Activated naive CD8-positive, alpha-beta T cell treated with anti-CD3 and anti-CD28 coated beads, Interleukin-2, amount 50 U/mL, for 24 hours (primary cell): ENCODE measurements around the gene GNB1.

Experiments used
- ATAC-seq: fragments of 150-1000 bp; cut with Tn5 transposase; one replicate; pipeline ENCODE4 v1.10.0; 2021
- DNase-seq: peaks from one replicate; pipeline ENCODE4 v3.0.0; 2021
- H3K27ac Mint-ChIP-seq: one replicate; pipeline ENCODE4 v1.8.0; 2021; ENCODE audit warnings: mild to moderate bottlenecking, mixed read lengths
- H3K27me3 Mint-ChIP-seq: one replicate; pipeline ENCODE4 v1.8.0; 2021; ENCODE audit warnings: mixed read lengths
- H3K36me3 Mint-ChIP-seq: one replicate; pipeline ENCODE4 v1.8.0; 2021; ENCODE audit warnings: low read depth, mixed read lengths
- H3K4me1 Mint-ChIP-seq: one replicate; pipeline ENCODE4 v1.8.0; 2021; ENCODE audit warnings: mixed read lengths
- H3K4me3 Mint-ChIP-seq: one replicate; pipeline ENCODE4 v1.8.0; 2021; ENCODE audit warnings: mild to moderate bottlenecking, moderate library complexity, mixed read lengths
- H3K9me3 Mint-ChIP-seq: one replicate; pipeline ENCODE4 v1.8.0; 2021; ENCODE audit warnings: mixed read lengths

Gene GNB1

GRCh38 chr1:1794999-1795398, 95.9 kb downstream of the GNB1 start:
- no peaks in the 10 kb centered on the region for H3K9me3 Mint-ChIP-seq
- peaks cover 14% of the 10 kb centered on the region for H3K4me1 Mint-ChIP-seq
- no peak overlapping the region for H3K4me3 Mint-ChIP-seq
- ATAC-seq (no peak), DNase-seq (no peak)
- no peak overlapping the region for H3K27ac Mint-ChIP-seq
- H3K27me3 Mint-ChIP-seq = no peaks in the 10 kb centered on the region
- peaks cover 53% of the 10 kb centered on the region for H3K36me3 Mint-ChIP-seq

DNA sequence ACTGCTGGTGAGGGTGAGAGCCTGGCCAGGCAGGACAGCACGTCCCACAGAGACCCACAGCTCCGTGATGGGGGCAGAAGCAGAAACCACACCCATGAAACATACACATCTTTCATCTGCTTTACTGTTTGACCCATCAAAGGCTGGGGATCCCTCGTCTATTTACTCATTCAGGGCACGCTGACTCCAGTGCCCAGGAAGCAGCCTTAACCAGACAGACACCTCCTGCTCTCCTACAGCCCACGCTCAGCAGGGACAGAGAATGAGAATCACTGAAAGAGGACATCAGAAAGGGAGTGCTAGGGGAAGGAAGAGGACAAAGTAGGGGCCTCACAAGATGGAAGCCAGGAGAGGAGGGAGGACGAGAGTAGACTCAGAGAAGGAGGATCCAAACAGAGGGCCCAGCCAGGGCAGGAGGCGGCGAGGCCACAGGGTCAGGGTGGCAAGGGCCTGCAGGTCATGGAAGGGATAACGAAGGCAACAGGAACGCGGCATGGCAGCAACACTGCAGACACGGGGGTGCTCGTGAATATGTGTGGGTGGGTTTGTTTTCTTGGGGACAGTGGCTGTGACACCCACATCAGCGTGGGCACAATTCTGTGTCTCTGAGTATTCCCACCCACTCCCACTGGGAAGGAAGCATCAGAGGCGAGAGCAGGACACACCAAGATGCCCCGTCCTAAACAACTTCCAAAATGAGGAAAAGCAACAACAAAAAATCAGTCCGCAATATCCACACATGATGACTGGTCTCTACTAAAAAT, 97.2 kb downstream of the GNB1 start:
- no peaks in the 10 kb centered on the region for H3K9me3 Mint-ChIP-seq
- no peak overlapping the region for H3K4me3 Mint-ChIP-seq
- H3K36me3 Mint-ChIP-seq = peaks cover 57% of the 10 kb centered on the region
- no peaks in the 10 kb centered on the region for H3K27me3 Mint-ChIP-seq
- peaks cover 8% of the 10 kb centered on the region for H3K4me1 Mint-ChIP-seq
- ATAC-seq (no peak), DNase-seq (no peak)
- H3K27ac Mint-ChIP-seq = peak overlapping the region; percentile 38

DNA sequence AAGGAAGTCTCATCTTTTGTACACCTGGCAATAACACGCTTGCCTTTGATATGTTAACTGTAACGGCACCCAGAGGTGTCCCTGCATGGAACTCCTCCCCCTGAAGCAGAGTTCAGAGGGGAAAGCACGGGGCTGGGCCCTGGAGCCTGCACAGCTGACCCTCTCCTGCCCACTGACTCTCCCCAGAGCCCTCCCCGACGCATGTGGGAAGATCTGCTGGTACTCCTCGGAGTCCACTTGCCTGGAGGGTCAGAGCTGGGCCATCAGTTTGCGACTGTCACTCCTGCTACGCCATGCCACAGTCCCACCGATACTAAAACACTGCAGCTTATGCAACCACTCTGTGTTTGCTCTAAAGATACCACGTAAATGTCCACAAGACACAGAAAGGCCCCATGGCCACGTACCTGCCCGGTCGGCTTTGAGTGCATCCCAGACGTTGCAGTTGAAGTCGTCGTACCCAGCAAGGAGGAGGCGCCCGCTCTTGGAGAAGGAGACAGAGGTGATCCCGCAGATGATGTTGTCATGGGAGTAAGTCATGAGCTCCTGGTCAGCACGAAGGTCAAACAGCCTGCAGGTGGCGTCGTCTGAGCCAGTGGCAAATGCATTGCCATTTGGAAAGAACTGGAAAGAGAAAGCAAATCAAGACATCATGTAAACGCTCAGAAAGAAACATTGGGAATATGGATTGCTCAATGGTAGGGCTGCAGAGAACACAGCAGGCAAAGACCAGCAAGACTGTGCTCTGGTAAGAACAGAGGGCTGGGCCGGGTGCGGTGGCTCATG, 102.0 kb downstream of the GNB1 start:
- no peaks in the 10 kb centered on the region for H3K27me3 Mint-ChIP-seq
- peaks cover 2% of the 10 kb centered on the region for H3K4me1 Mint-ChIP-seq
- H3K27ac Mint-ChIP-seq = no peak overlapping the region
- peaks cover 61% of the 10 kb centered on the region for H3K36me3 Mint-ChIP-seq
- DNase-seq = no peak
- no peaks in the 10 kb centered on the region for H3K9me3 Mint-ChIP-seq
- ATAC-seq = no peak
- no peak overlapping the region for H3K4me3 Mint-ChIP-seq

GRCh38 chr1:1788136-1788535, 102.8 kb downstream of the GNB1 start:
- peaks cover 55% of the 10 kb centered on the region for H3K36me3 Mint-ChIP-seq

GRCh38 chr1:1786836-1787605, 103.9 kb downstream of the GNB1 start:
- Mint-ChIP-seq H3K4me1 (peaks cover 17% of the 10 kb centered on the region), H3K27ac (peak overlapping the region; percentile 34), H3K27me3 (no peaks in the 10 kb centered on the region), H3K9me3 (no peaks in the 10 kb centered on the region), H3K36me3 (peaks cover 48% of the 10 kb centered on the region), H3K4me3 (no peak overlapping the region)
- ATAC-seq (no peak), DNase-seq (no peak)

More at GRCh38 chr1:1788136-1788535, 102.8 kb downstream of the GNB1 start:
- ATAC-seq (no peak), DNase-seq (no peak)
- Mint-ChIP-seq H3K27me3 (no peaks in the 10 kb centered on the region), H3K9me3 (no peaks in the 10 kb centered on the region), H3K4me1 (peaks cover 7% of the 10 kb centered on the region), H3K27ac (no peak overlapping the region), H3K4me3 (no peak overlapping the region)

- Mint-ChIP-seq H3K36me3 (peaks cover 41% of the 10 kb centered on the region), H3K4me3 (no peak overlapping the region), H3K27me3 (no peaks in the 10 kb centered on the region), H3K4me1 (peaks cover 30% of the 10 kb centered on the region), H3K27ac (no peak overlapping the region), H3K9me3 (no peaks in the 10 kb centered on the region)
- DNase-seq = no peak
- ATAC-seq = no peak
Measured at GRCh38 chr1:1785666-1786065, 105.2 kb downstream of the GNB1 start.

DNA sequence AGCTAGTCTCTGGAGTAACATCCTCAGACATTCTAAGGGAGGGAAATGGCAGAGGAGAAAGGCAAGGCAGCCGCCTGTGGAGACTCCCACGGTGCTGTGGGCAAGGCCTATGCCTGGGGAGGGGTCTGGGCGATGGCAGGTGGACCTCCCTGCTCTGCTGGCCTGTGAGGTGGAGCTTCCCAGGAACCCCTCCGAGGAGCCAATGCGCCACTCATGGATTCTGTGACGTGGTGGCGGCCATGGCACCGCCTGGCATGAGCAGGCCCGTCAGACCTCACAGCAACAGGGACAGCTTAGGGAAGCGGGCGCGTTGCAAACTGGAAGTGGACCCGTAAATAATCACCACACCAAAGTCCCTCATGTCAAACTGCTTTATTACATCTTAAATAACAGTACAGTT, 106.0 kb downstream of the GNB1 start:
- no peak for DNase-seq
- ATAC-seq = no peak
- Mint-ChIP-seq H3K4me1 (peaks cover 37% of the 10 kb centered on the region), H3K36me3 (peaks cover 35% of the 10 kb centered on the region), H3K27me3 (no peaks in the 10 kb centered on the region), H3K4me3 (no peak overlapping the region), H3K9me3 (no peaks in the 10 kb centered on the region), H3K27ac (no peak overlapping the region)

DNA sequence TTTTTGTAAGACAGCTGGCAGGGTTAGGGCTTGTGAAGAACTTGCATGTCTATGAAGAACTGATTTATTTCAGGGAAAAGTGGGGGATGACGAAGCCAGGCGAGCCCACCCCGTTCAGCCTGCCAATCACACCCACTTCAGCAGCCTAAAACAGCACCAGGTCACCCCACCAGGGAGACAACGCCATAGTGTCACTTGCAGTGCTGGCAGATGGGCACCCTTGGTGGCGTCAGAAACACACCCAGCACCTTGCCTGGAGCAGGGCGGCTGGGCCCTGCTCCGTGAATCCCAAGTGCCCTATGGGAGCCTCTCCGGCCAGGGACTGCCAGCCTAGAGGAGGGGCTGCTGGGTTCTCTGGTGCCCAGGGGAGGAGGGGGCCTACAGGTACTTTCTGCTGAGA, 107.6 kb downstream of the GNB1 start:
- no peak for DNase-seq
- Mint-ChIP-seq H3K4me3 (peak overlapping the region; percentile 29), H3K4me1 (peaks cover 49% of the 10 kb centered on the region), H3K9me3 (no peaks in the 10 kb centered on the region), H3K36me3 (peaks cover 25% of the 10 kb centered on the region), H3K27me3 (no peaks in the 10 kb centered on the region), H3K27ac (peak overlapping the region; percentile 79)
- ATAC-seq = no peak

DNA sequence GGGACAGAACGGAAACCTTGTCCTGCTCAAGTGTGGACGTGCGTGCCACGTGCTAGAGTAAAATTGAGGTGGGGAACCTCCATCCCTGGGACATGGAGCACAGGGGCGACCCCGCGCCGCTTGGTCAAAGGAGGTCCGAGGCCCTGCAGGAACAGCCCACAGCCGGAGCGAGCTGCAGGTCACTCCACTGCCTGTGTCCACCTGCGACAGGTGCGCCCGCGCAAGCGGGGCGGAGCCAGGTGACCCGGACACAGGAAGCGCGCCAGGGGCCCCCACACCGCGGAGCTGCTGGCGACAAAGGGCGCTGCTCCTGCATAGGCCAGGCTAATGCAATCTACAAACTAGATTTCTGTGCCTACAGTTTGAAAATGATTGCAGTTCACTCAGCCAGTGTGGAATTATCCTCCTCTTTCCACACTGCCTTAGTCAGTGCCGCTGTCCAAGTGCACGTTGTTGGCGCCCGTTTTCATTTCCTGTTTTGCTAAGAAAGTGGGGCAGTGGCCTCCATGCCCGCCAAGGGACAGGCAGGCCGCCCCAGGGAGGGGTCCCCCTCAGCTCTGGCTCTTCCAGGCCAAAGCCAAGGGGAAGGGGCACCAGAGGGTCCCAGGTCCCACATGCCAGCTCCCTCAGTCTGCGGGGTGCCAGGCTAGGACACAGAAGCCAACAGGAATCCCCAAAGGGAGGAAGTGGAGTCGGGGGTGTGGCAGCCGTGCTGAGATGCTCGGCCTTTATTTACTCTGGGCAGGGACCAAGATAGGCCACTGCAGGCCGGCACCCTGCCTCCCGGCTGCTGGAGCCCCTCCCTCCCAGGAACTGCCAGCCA, 108.3 kb downstream of the GNB1 start:
- ATAC-seq (peak; percentile 1), DNase-seq (peak; percentile 26)
- Mint-ChIP-seq H3K9me3 (no peaks in the 10 kb centered on the region), H3K4me1 (peaks cover 50% of the 10 kb centered on the region), H3K4me3 (peak overlapping the region; percentile 29), H3K27me3 (peaks cover 1% of the 10 kb centered on the region), H3K36me3 (peaks cover 23% of the 10 kb centered on the region), H3K27ac (peak overlapping the region; percentile 79)

- Mint-ChIP-seq H3K4me1 (peaks cover 60% of the 10 kb centered on the region), H3K27me3 (peaks cover 2% of the 10 kb centered on the region), H3K27ac (peak overlapping the region; percentile 71), H3K4me3 (no peak overlapping the region), H3K36me3 (peaks cover 16% of the 10 kb centered on the region), H3K9me3 (no peaks in the 10 kb centered on the region)
- DNase-seq = no peak
- no peak for ATAC-seq
Measured at GRCh38 chr1:1781526-1781903, 109.4 kb downstream of the GNB1 start.

- Mint-ChIP-seq H3K27ac (peak overlapping the region; percentile 84), H3K9me3 (no peaks in the 10 kb centered on the region), H3K4me1 (peaks cover 66% of the 10 kb centered on the region), H3K36me3 (peaks cover 11% of the 10 kb centered on the region), H3K4me3 (peak overlapping the region; percentile 27), H3K27me3 (peaks cover 2% of the 10 kb centered on the region)
- DNase-seq (no peak), ATAC-seq (no peak)
Measured at GRCh38 chr1:1780598-1781525, 110.0 kb downstream of the GNB1 start.

DNA sequence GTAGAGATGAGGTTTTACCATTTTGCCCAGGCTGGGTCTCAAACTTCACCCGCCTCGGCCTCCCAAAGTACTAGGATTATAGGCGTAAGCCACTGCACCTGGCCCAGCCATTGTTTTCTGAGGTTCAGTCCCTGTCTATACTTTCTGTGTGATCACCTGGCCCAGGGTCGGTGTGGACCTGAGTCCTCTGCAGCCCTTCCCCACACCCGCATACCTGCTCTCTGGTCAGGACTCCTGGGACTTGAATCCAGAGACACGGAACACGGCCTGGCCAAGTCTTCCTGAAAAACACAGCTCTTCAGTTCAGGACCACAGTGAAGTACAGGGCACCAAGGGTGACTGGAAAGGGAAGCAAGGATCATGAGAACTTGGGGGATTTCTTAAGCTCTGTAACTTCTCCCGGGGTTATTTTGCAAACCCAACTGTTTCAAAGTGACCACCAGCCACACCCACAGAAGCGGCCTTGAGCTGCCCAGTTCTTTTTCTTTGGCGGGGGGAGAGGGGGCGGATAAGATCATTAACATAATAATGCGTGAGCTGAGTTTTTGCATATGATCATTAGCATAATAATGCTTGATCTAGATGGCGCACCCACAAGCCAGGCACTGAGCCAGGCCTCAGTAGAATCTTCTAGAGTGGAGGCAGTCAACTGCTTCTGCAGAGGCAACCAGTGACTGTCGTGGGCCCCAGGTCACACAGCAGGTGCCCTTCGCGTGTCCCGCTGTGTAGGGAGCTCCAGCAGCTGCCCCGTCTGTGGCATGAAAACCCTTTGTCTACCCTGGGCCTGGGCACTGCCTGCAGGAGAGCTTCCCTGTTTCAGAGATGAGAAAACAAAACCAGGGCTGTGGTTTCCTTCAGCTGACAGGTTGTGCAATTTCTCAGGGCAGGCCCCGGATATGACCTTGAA, 110.9 kb downstream of the GNB1 start:
- Mint-ChIP-seq H3K9me3 (no peaks in the 10 kb centered on the region), H3K36me3 (peaks cover 8% of the 10 kb centered on the region), H3K4me1 (peaks cover 75% of the 10 kb centered on the region), H3K27ac (peak overlapping the region; percentile 84), H3K27me3 (peaks cover 2% of the 10 kb centered on the region), H3K4me3 (peak overlapping the region; percentile 68)
- ATAC-seq = peak; percentile 47
- peak; percentile 65 for DNase-seq
